ENCODE data around the gene PNPLA7. TPM values are rescaled to one million over a fixed set of nuclear protein-coding genes. Genes with fewer than 3 reads are reported as not detected.

The PNPLA7 gene
- total RNA-seq, 4 donors from 2014 or later, result 16.0 to 95.4 (median 24.9) TPM

DNA sequence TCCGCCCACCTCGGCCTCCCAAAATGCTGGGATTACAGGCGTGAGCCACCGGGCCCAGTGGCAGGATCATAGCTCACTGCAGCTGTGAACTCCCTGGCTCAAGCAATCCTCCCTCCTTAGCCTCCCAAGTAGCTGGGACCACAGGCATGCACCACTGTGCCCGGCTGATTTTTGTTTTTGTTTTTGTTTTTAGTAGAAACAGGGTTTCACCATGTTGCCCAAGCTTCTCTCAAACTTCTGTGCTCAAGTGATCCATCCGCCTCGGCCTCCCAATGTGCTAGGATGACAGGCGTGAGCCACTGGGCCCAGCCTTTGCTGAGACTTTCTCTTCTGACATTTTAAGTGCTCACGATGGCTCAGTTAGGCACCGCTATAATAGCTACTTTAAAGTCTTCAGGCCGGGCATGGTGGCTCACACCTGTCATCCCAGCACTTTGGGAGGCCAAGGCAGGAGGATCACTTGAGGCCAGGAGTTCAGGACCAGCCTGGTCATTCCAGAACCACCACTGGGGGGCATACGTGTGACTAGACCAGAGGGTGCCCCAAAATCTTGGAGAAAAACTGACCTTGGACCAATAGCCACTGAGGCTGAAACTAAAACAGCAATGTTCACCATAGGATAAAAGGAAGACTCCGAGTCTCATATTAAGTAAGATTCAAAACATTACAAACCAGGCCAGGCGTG lies 106.0 kb downstream of the PNPLA7 start:
- Histone ChIP-seq H3K9me3 (no peaks in the 10 kb centered on the region), H3K4me3 (no peak overlapping the region), H3K27me3 (peaks cover 28% of the 10 kb centered on the region), H3K27ac (no peak overlapping the region), H3K36me3 (no peaks in the 10 kb centered on the region), H3K4me1 (peaks cover 8 to 24% (median 17%) of the 10 kb centered on the region in 4 donors)
- no peak for DNase-seq
- TF ChIP-seq POLR2AphosphoS5 (IDR thresholded peaks at IDR 0.05) (no peak), POLR2A (IDR thresholded peaks at IDR 0.05) (no peak), EP300 (IDR thresholded peaks at IDR 0.05; ENCODE audit: low read depth) (no peak), CTCF (IDR thresholded peaks at IDR 0.05) (no peak)
- in situ Hi-C loops (cut with MboI; ENCODE audit: low pct_ligation_motif_present in 1 of 4, low pct_unique_long_range_greater_than_20kb in 1 of 4, low sequenced_read_pairs in 3 of 4), result no loop called here
- intact Hi-C loops (cut with DNase I; ENCODE audit: low total_unique reads), result no loop called here
- 67 to 82% methylated on average over 10 to 14 of the region's 14 CpGs for WGBS, 2 donors (ENCODE audit: low coverage in 1 of 2)

DNA sequence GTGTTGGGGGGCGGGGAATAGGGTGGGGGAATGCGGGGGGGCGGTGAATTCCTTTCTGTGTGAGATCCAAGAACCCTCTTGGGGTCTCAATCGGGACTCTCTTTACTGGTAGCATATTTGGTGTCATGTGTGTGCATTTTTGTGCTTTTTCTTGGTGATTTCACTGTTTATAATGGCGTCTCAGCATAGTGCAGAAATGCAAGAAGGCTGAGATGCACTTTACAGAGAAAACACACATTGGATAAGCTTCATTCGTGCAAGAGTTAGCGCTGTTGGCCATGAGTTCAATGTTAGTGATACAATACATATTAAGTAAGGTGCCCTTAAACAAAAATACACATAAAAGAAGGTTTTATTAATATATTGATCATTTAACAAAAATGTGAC lies 108.3 kb downstream of the PNPLA7 start:
- peak overlapping the region in 3 of 4 donors; percentile 54 to 63 (median 55) for H3K27ac ChIP-seq
- peak overlapping the region in 3 of 4 donors; percentile 23 to 43 (median 27) for H3K4me3 ChIP-seq
- intact Hi-C loops (cut with DNase I; ENCODE audit: low total_unique reads) (no loop called here), in situ Hi-C loops (cut with MboI; ENCODE audit: low pct_ligation_motif_present in 1 of 4, low pct_unique_long_range_greater_than_20kb in 1 of 4, low sequenced_read_pairs in 3 of 4) (no loop called here)
- 13% methylated on average over 5 to 7 of the region's 7 CpGs for WGBS, 2 donors (ENCODE audit: low coverage in 1 of 2)
- peaks cover 34% of the 10 kb centered on the region for H3K27me3 ChIP-seq
- H3K4me1 ChIP-seq, result peaks cover 8 to 35% (median 29%) of the 10 kb centered on the region in 4 donors
- H3K36me3 ChIP-seq, result no peaks in the 10 kb centered on the region
- TF ChIP-seq POLR2AphosphoS5 (IDR thresholded peaks at IDR 0.05), result no peak
- TF ChIP-seq EP300 (IDR thresholded peaks at IDR 0.05; ENCODE audit: low read depth), result no peak
- no peak for TF ChIP-seq POLR2A (IDR thresholded peaks at IDR 0.05)
- no peak for TF ChIP-seq CTCF (IDR thresholded peaks at IDR 0.05)
- H3K9me3 ChIP-seq, result no peaks in the 10 kb centered on the region
- no peak for DNase-seq

GRCh38 chr9:137441289-137441934 lies 108.8 kb downstream of the PNPLA7 start, which contains the start of gene ENTPD8:
Gene ENTPD8 (minus strand): TSS chr9:137441357. CDS start chr9:137438285, 3,072 bp downstream.
- H3K36me3 ChIP-seq, result no peaks in the 10 kb centered on the region
- whole genome bisulfite sequencing, 2 donors (ENCODE audit: low coverage in 1 of 2), result 1% methylated on average over 40 of the region's 62 CpGs; no CpG with 5 or more reads in 1 of the 2 donors

More at GRCh38 chr9:137441289-137441934, 108.8 kb downstream of the PNPLA7 start, which contains the start of gene ENTPD8:
- peaks cover 12 to 40% (median 34%) of the 10 kb centered on the region in 4 donors for H3K4me1 ChIP-seq
- H3K27ac ChIP-seq, result peak within 1 kb of the TSS in 3 of 4 donors; percentile 54 to 63 (median 55)
- H3K4me3 ChIP-seq, result peak within 1 kb of the TSS in 3 of 4 donors; percentile 23 to 43 (median 27)
- TF ChIP-seq CTCF (IDR thresholded peaks at IDR 0.05), result no peak
- peak; percentile 73 for TF ChIP-seq POLR2A (IDR thresholded peaks at IDR 0.05)
- peak; percentile 36 to 95 (median 91) for TF ChIP-seq POLR2AphosphoS5 (IDR thresholded peaks at IDR 0.05)
- peak; percentile 19 for TF ChIP-seq EP300 (IDR thresholded peaks at IDR 0.05; ENCODE audit: low read depth)
- in situ Hi-C loops (cut with MboI; ENCODE audit: low pct_ligation_motif_present in 1 of 4, low pct_unique_long_range_greater_than_20kb in 1 of 4, low sequenced_read_pairs in 3 of 4), result no loop called here
- no peaks in the 10 kb centered on the region for H3K9me3 ChIP-seq
- intact Hi-C loops (cut with DNase I; ENCODE audit: low total_unique reads), result no loop called here
- peak; percentile 89 for DNase-seq
- peaks cover 34% of the 10 kb centered on the region for H3K27me3 ChIP-seq

All from transverse colon (tissue), 4 donors.